Measurements from ENCODE around the gene INTS3.

INTS3 gene

GRCh38 chr1:153805886-153806719, 78.3 kb downstream of the INTS3 start:
- TF ChIP-seq CTCF (IDR thresholded peaks at IDR 0.05; ENCODE audit: borderline replicate concordance, insufficient read depth, low read depth, low read length), result no peak
- H3K4me3 ChIP-seq (ENCODE audit: low read depth, low read length), result no peak overlapping the region

DNA sequence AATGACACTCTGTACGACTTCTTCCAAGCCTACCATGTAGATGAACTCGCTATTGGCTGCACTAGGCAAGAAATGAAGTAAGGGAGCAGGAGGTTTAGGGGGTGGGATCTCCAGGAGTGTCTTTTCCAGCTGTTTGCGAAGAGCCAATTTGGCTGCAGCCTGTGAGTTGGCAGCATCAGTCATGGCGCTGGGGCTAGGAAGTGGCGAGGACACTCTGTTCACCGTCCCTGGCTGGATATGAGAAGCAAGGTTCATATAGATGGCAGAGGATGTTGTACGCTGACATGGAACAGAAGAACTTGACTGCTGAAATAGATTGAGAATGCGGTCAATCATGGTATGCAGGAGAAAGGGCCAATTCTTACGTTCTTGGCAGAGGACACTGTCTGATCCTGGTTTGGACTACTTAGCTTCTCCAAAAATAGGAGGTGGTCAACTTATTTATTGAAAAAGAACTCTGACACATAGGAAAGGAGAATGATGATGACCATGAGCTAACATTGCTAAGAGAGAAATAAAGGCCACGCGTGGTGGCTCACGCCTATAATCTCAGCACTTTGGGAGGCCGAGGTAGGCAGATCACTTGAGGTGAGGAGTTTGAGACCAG, 88.5 kb downstream of the INTS3 start:
- no peak for TF ChIP-seq CTCF (IDR thresholded peaks at IDR 0.05; ENCODE audit: borderline replicate concordance, insufficient read depth, low read depth, low read length)
- no peak overlapping the region for H3K4me3 ChIP-seq (ENCODE audit: low read depth, low read length)

- no peak for TF ChIP-seq CTCF (IDR thresholded peaks at IDR 0.05; ENCODE audit: borderline replicate concordance, insufficient read depth, low read depth, low read length)
- no peak overlapping the region for H3K4me3 ChIP-seq (ENCODE audit: low read depth, low read length)
These were observed 91.0 kb downstream of the INTS3 start for GRCh38 chr1:153818876-153819275.

All from GM12875 (cell line).